Prostate gland (tissue), 2 donors: Measurements from ENCODE around the gene RCOR1. TPM values are rescaled to one million over a fixed set of nuclear protein-coding genes. Genes with fewer than 3 reads are reported as not detected.

Experiments
- DNase-seq: peaks from one replicate; pipeline ENCODE4 v3.0.0-alpha.2; 2019; ENCODE audit warnings: low spot score
- H3K27ac ChIP-seq, 2 donors: fragments of 200-600 bp; sonication (generic); 2 replicates each; pipeline ENCODE4 v1.5.1; 2017 to 2019
- H3K27me3 ChIP-seq: fragments of 200-600 bp; sonication (generic); replicated peaks from 2 replicates; pipeline ENCODE4 v1.5.1; 2019; ENCODE audit not compliant: insufficient read depth
- H3K36me3 ChIP-seq, 2 donors: fragments of 200-600 bp; sonication (generic); 1 replicate in 1 of 2; 2 replicates in 1 of 2; pipeline versions ENCODE4 v1.5.1 to v1.8.1; 2017 to 2019
- H3K4me1 ChIP-seq: fragments of 200-600 bp; sonication (generic); replicated peaks from 2 replicates; pipeline ENCODE4 v1.5.1; 2019
- H3K4me3 ChIP-seq, 2 donors: fragments of 200-600 bp; sonication (generic); 2 replicates each; pipeline ENCODE4 v1.5.1; 2017 to 2019
- H3K9me3 ChIP-seq: fragments of 200-600 bp; sonication (generic); 2 replicates; pipeline ENCODE4 v1.5.1; 2017
- POLR2A ChIP-seq: fragments of 450-650 bp; IDR thresholded peaks from one replicate; pipeline ENCODE4 v1.6.1; 2016; ENCODE audit warnings: antibody characterized with exemption, mild to moderate bottlenecking
- POLR2AphosphoS5 ChIP-seq: sonication (generic); formaldehyde crosslinking; IDR thresholded peaks from one replicate; pipeline ENCODE4 v1.6.1; 2017; ENCODE audit warnings: antibody characterized with exemption
- WGBS: methylation state at CpG from one replicate; pipeline ENCODE4 v1.1.5; 2018; 5-methylcytosine and 5-hydroxymethylcytosine counted together
- intact Hi-C: fragments of 100-400 bp; cut with DNase I; formaldehyde crosslinking; loops from one replicate; pipeline ENCODE4 v1.14.2; 2022
- total RNA-seq, 2 donors: library from RNA; depleted of rRNA; stranded (reverse); fragments of >200 nt; gene quantifications; one replicate each; pipeline ENCODE4 v1.1.0, GENCODE V29; 2016
- TF ChIP-seq, protein P1 (sequence below), 4 experiments: fragments of 200-600 bp in 2 of 4; fragments of 450-650 bp in 2 of 4; sonication (generic) in 2 of 4; IDR thresholded peaks; 1 replicate in 3 of 4; 2 replicates in 1 of 4; pipeline ENCODE4 v1.5.1; 2016 to 2019; ENCODE audit warnings: antibody characterized with exemption in 4 of 4, mild to moderate bottlenecking in 2 of 4, moderate library complexity in 2 of 4

The RCOR1 gene
- total RNA-seq, 2 donors from 2014 or later, result 14.4 to 26.6 TPM

DNA sequence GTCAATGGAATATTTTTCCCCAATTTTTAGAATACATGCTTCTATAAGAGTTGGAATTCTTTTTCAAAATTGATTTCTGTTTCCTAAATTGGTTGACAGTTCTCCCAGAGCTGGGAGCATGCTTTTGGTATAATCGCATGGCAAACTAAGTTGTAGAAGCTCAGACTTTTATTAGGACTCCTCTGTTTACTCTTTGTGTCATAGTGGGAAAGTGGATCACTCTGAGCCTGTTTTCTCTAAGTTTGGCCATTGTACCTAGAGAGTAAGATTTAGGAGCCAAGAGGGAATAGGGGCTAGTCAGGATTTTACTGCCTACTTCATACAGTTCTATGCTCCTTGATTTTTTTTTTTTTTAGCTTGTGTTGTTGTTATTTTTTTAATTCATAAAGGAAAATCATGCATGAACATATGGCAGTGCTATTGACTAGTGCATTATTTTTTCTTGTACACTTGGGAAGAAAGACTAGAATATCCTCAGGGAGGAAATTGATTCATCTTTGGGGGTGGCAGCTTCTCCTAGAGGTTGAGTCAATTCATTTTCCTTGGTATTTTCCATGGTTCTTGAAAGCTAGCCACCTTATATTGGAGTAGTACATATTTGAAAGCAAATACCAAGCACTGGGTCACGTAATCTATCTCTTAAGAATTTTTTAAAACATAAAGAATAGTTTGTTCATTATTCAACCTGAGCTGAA is 107.1 kb downstream of the RCOR1 start:
- H3K27ac ChIP-seq, result no peak overlapping the region
- WGBS, result 59% methylated on average over 2 of the region's 2 CpGs
- H3K4me3 ChIP-seq, result no peak overlapping the region
- H3K9me3 ChIP-seq, result no peaks in the 10 kb centered on the region
- intact Hi-C loops, result loop anchor here (10.0 kb wide), 3 partner anchors 175 to 375 kb away; no protein-coding TSS in a partner anchor
- no peak for DNase-seq
- no peaks in the 10 kb centered on the region for H3K27me3 ChIP-seq
- TF ChIP-seq POLR2AphosphoS5, result no peak
- TF ChIP-seq, protein P1, sequence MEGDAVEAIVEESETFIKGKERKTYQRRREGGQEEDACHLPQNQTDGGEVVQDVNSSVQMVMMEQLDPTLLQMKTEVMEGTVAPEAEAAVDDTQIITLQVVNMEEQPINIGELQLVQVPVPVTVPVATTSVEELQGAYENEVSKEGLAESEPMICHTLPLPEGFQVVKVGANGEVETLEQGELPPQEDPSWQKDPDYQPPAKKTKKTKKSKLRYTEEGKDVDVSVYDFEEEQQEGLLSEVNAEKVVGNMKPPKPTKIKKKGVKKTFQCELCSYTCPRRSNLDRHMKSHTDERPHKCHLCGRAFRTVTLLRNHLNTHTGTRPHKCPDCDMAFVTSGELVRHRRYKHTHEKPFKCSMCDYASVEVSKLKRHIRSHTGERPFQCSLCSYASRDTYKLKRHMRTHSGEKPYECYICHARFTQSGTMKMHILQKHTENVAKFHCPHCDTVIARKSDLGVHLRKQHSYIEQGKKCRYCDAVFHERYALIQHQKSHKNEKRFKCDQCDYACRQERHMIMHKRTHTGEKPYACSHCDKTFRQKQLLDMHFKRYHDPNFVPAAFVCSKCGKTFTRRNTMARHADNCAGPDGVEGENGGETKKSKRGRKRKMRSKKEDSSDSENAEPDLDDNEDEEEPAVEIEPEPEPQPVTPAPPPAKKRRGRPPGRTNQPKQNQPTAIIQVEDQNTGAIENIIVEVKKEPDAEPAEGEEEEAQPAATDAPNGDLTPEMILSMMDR (IDR thresholded peaks at IDR 0.05), result no peak
- TF ChIP-seq POLR2A, result no peak
- no peaks in the 10 kb centered on the region for H3K4me1 ChIP-seq
- no peaks in the 10 kb centered on the region for H3K36me3 ChIP-seq

DNA sequence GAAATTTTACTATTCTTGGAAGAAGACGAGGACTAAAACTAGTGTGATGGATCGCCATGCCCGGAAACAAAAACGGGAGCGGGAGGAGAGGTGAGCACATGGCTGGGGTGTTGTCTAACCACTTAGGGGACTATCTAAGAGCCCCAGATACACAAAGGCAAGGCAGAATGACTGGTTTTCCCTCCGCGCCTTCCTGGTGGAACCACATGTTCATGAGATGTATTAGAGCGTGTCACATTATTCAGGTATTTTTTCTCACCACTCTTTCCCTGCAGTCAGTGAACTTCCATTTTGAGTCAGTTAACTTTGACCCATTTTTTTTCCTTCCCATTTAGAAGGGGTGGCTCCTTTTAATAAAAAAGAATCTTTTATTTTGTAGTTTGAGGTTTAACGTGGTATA is 116.0 kb downstream of the RCOR1 start:
- no peak overlapping the region for H3K27ac ChIP-seq
- 87% methylated on average over 9 of the region's 9 CpGs for WGBS
- H3K9me3 ChIP-seq, result no peaks in the 10 kb centered on the region
- no peaks in the 10 kb centered on the region for H3K4me1 ChIP-seq
- TF ChIP-seq POLR2A, result no peak
- TF ChIP-seq POLR2AphosphoS5, result no peak
- TF ChIP-seq, protein P1 (IDR thresholded peaks at IDR 0.05), result no peak
- no peak for DNase-seq
- no peak overlapping the region for H3K4me3 ChIP-seq
- no peaks in the 10 kb centered on the region for H3K36me3 ChIP-seq
- intact Hi-C loops, result no loop called here
- no peaks in the 10 kb centered on the region for H3K27me3 ChIP-seq

DNA sequence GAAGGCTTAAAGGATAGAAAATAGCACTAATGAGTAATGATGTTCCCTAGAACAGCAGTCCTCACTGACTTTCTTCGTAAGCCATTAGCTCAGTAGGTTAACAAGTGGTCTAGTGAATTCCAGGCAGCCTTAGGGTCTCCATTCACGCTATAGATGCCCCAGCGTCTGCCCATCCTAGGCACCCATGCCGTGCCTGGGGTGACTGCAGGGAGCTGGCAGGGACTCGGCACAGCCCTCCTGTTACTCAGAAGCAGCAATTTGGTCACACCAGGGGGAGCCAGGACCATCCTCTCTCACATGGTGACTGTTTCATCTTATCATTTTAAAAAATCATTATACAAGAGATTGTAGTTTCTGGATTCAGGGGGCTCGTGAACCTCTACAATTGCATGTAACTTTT is 118.8 kb downstream of the RCOR1 start:
- 83% methylated on average over 6 of the region's 6 CpGs for WGBS
- H3K4me3 ChIP-seq, result no peak overlapping the region
- no peaks in the 10 kb centered on the region for H3K4me1 ChIP-seq
- no peak for DNase-seq
- intact Hi-C loops, result no loop called here
- H3K36me3 ChIP-seq, result no peaks in the 10 kb centered on the region
- no peak overlapping the region for H3K27ac ChIP-seq
- no peaks in the 10 kb centered on the region for H3K27me3 ChIP-seq
- H3K9me3 ChIP-seq, result no peaks in the 10 kb centered on the region
- TF ChIP-seq POLR2AphosphoS5 (no peak), POLR2A (no peak)
- TF ChIP-seq, protein P1 (IDR thresholded peaks at IDR 0.05), result no peak

DNA sequence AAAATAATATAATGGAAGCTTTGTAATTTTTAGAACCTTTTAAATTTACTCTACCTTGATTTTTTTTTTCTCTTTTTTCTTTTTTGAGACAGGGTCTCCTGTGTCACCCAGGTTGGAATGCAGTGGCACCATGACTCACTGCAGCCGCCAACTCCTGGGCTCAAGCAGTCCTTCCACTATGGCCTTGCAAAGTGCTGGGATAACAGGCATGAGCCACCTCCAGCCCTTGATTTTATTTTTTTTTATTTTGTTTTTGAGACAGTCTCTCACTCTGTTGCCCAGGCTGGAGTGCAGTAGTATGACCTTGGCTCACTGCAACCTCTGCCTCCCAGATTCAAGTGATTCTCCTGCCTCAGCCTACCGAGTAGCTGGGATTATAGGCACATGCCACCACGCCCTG is 119.5 kb downstream of the RCOR1 start:
- TF ChIP-seq POLR2A, result no peak
- TF ChIP-seq POLR2AphosphoS5, result no peak
- TF ChIP-seq, protein P1 (IDR thresholded peaks at IDR 0.05), result no peak
- H3K36me3 ChIP-seq, result no peaks in the 10 kb centered on the region
- H3K27ac ChIP-seq, result no peak overlapping the region
- no peaks in the 10 kb centered on the region for H3K9me3 ChIP-seq
- H3K4me3 ChIP-seq, result no peak overlapping the region
- no peaks in the 10 kb centered on the region for H3K27me3 ChIP-seq
- intact Hi-C loops, result no loop called here
- WGBS, result 92% methylated on average over 3 of the region's 3 CpGs
- no peak for DNase-seq
- H3K4me1 ChIP-seq, result no peaks in the 10 kb centered on the region

DNA sequence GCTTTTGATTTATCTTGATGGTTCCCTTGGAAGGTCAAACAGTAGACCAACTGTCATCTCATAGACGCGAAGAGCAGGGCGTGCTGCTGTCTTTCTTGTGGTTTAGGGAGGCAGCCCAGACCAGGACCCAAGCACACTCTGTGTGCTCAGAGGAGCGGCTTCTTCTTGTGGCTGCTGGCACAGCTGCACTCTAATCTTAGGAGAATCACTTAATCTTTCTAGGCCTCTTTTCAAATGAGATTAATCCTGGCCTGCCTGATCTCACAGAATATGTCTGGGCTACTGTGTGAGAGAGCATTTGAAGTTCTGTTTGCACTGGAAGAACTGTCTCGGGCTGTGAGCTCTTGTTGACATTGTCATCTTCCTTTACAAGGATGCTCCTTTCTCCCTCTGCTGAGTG is 124.8 kb downstream of the RCOR1 start:
- Histone ChIP-seq H3K36me3 (no peaks in the 10 kb centered on the region), H3K9me3 (no peaks in the 10 kb centered on the region), H3K27me3 (no peaks in the 10 kb centered on the region), H3K27ac (no peak overlapping the region), H3K4me1 (no peaks in the 10 kb centered on the region), H3K4me3 (no peak overlapping the region)
- intact Hi-C loops, result no loop called here
- WGBS, result 42% methylated on average over 5 of the region's 5 CpGs
- no peak for DNase-seq
- no peak for TF ChIP-seq POLR2A
